HPDE6-E6E7 (cell line): Measurements from ENCODE around the gene TRAF4.
"Not testable (repeated sequence)": the region's sequence is repeated elsewhere in the genome, so short reads cannot be mapped to it uniquely, and the experiment has no call there.

Experiments used
- DNase-seq: peaks from one replicate; pipeline ENCODE4 v3.0.0; 2011; ENCODE audit warnings: missing footprints; ENCODE audit errors: extremely low spot score

TRAF4 gene

GRCh38 chr17:28729950-28730330, 13.9 kb upstream of the TRAF4 start:
- DNase-seq: no peak

GRCh38 chr17:28733346-28733745, 10.5 kb upstream of the TRAF4 start:
- DNase-seq: no peak

- no peak for DNase-seq
Measured at GRCh38 chr17:28734712-28735241, 9.0 kb upstream of the TRAF4 start.

GRCh38 chr17:28735242-28735722, 8.5 kb upstream of the TRAF4 start:
- DNase-seq: no peak

GRCh38 chr17:28735913-28736769, 7.7 kb upstream of the TRAF4 start:
- DNase-seq: not testable (repeated sequence)

GRCh38 chr17:28737316-28737715, 6.5 kb upstream of the TRAF4 start:
- no peak for DNase-seq

GRCh38 chr17:28737770-28738679, 5.8 kb upstream of the TRAF4 start:
- no peak for DNase-seq

- no peak for DNase-seq
Measured at GRCh38 chr17:28738680-28739384, 5.0 kb upstream of the TRAF4 start.

GRCh38 chr17:28740406-28741357, 3.1 kb upstream of the TRAF4 start:
- DNase-seq: no peak

GRCh38 chr17:28741358-28742349, 2.2 kb upstream of the TRAF4 start:
- DNase-seq: no peak

- DNase-seq: no peak
Measured at GRCh38 chr17:28744104-28744971, 527 bp downstream of the TRAF4 start.

GRCh38 chr17:28744972-28745785, 1.4 kb downstream of the TRAF4 start:
- DNase-seq: no peak

GRCh38 chr17:28745786-28746411, 2.1 kb downstream of the TRAF4 start:
- DNase-seq: no peak

GRCh38 chr17:28746611-28747050, 2.8 kb downstream of the TRAF4 start:
- DNase-seq: no peak

- DNase-seq: no peak
Measured at GRCh38 chr17:28747051-28747691, 3.4 kb downstream of the TRAF4 start.
